K562 treated with DMSO at 1 percent for 12 hours (cell line): ENCODE measurements around the gene PCSK5. TPM values are rescaled to one million over a fixed set of nuclear protein-coding genes. Genes with fewer than 3 reads are reported as not detected.

Experiments used
- total RNA-seq: library from RNA; unstranded; fragments of 300-600 nt; gene quantifications from 2 replicates; pipeline ENCODE4 v1.2.3, GENCODE V29; 2022; ENCODE audit not compliant: insufficient read depth

The PCSK5 gene
- total RNA-seq: not detected in 2 replicates

GRCh38 chr9:75890472-75891276 lies at the start of gene PCSK5:
Gene PCSK5, plus strand, starts transcription at chr9:75890673. Its CDS starts 509 bp downstream, at chr9:75891182.

GRCh38 chr9:76394195-76394959 lies 503.9 kb downstream of the PCSK5 start, which contains the start of gene RFK:
Gene RFK, minus strand, starts transcription at chr9:76394426. Its CDS starts 255 bp downstream, at chr9:76394171.

